A549 (cell line): ENCODE measurements around the gene SH3GL2.

Experiments
- CTCF ChIP-seq: fragments of >200 bp; sonication (Bioruptor Twin); formaldehyde crosslinking; IDR thresholded peaks from 3 replicates; pipeline ENCODE4 v1.5.1; 2016
- JUN ChIP-seq, 2 experiments: fragments of >200 bp; sonication (Bioruptor Twin); formaldehyde crosslinking; IDR thresholded peaks; 2 replicates in 1 of 2; 3 replicates in 1 of 2; pipeline ENCODE4 v1.6.1; 2016 to 2017
- JUNB ChIP-seq: fragments of >200 bp; sonication (Bioruptor Twin); formaldehyde crosslinking; IDR thresholded peaks from 2 replicates; pipeline ENCODE4 v1.6.1; 2016
- MAZ ChIP-seq: fragments of 150-350 bp; IDR thresholded peaks from 2 replicates; pipeline ENCODE4 v1.6.1; 2014; ENCODE audit warnings: antibody characterized with exemption, low read depth, low read length, borderline replicate concordance
- POLR2A ChIP-seq: IDR thresholded peaks from 2 replicates; pipeline ENCODE4 v1.6.1; 2012; ENCODE audit warnings: mild to moderate bottlenecking, low read length
- RCOR1 ChIP-seq: fragments of 150-350 bp; IDR thresholded peaks from 2 replicates; pipeline ENCODE4 v1.6.1; 2014; ENCODE audit warnings: antibody characterized with exemption, low read length, low read depth
- REST ChIP-seq: fragments of 200-600 bp; sonication (generic); IDR thresholded peaks from 2 replicates; pipeline ENCODE4 v1.6.1; 2016; ENCODE audit warnings: antibody characterized with exemption, mild to moderate bottlenecking, moderate library complexity
- SREBF2 ChIP-seq: fragments of 450-650 bp; IDR thresholded peaks from 2 replicates; pipeline ENCODE4 v1.6.1; 2014; ENCODE audit warnings: mild to moderate bottlenecking, moderate library complexity

- TF ChIP-seq CTCF, result no peak
- TF ChIP-seq POLR2A, result no peak
- no peak for TF ChIP-seq SREBF2
- no peak for TF ChIP-seq JUNB
- TF ChIP-seq MAZ, result no peak
- no peak for TF ChIP-seq JUN (IDR thresholded peaks at IDR 0.05)
- no peak for TF ChIP-seq REST
- no peak for TF ChIP-seq RCOR1
Observed at GRCh38 chr9:17694336-17694735, 115.5 kb downstream of the SH3GL2 start.
